Measurements from ENCODE around the gene ATL3. TPM values are rescaled to one million over a fixed set of nuclear protein-coding genes. Genes with fewer than 3 reads are reported as not detected.

The ATL3 gene
- total and polyA plus RNA-seq, 2 donors (not counting 1 experiment from before 2014, with no cell fraction given): 8.9 to 33.8 TPM

- H3K4me1 Mint-ChIP-seq: no peaks in the 10 kb centered on the region
- ChIA-PET CTCF (interaction anchor here (3.1 kb wide), 1 partner anchor 20 kb away, joined by 7 read pairs; no protein-coding TSS in a partner anchor), POLR2A (no interaction called here)
- DNase-seq (no peak), ATAC-seq (ENCODE audit: low read depth) (no peak)
- Histone ChIP-seq H3K27ac (ENCODE audit: low read length in 2 of 2) (no peak overlapping the region), H3K4me1 (ENCODE audit: control insufficient read depth in 2 of 2, insufficient read depth in 2 of 2, low read length in 2 of 2) (no peaks in the 10 kb centered on the region), H4K20me1 (ENCODE audit: control insufficient read depth, insufficient read depth, low read length, poor library complexity, severe bottlenecking) (no peaks in the 10 kb centered on the region), H2AFZ (ENCODE audit: insufficient read depth, low read depth, low read length, poor library complexity, severe bottlenecking) (no peak overlapping the region), H3K4me3 (ENCODE audit: control extremely low read depth in 1 of 5, extremely low read depth in 1 of 5, insufficient read depth in 1 of 5, low read depth in 2 of 5, low read length in 4 of 5) (no peak overlapping the region), H3K27me3 (replicated peaks in 1 of 4; ENCODE audit: control extremely low read depth in 1 of 4, control insufficient read depth in 3 of 4, insufficient read depth in 4 of 4, low read length in 3 of 4) (no peaks in the 10 kb centered on the region), H3K79me2 (ENCODE audit: control insufficient read depth, insufficient read depth, low read length) (peaks cover 3% of the 10 kb centered on the region), H3K9me3 (ENCODE audit: control extremely low read depth in 1 of 3, control insufficient read depth in 2 of 3, insufficient read depth in 1 of 3, low read length in 2 of 3) (no peaks in the 10 kb centered on the region), H3K36me3 (replicated peaks in 1 of 2; ENCODE audit: control extremely low read depth in 1 of 2, control insufficient read depth in 1 of 2, extremely low read depth in 1 of 2, insufficient read depth in 2 of 2, low read length in 1 of 2) (no peaks in the 10 kb centered on the region), H3K9ac (ENCODE audit: low read length) (no peak overlapping the region), H3K4me2 (replicated peaks; ENCODE audit: low read depth, low read length, poor library complexity, severe bottlenecking) (no peak overlapping the region)
- H3K27ac Mint-ChIP-seq: no peak overlapping the region
- TF ChIP-seq CTCF (IDR thresholded peaks at IDR 0.05) (no peak), EZH2 (IDR thresholded peaks at IDR 0.05; ENCODE audit: borderline replicate concordance, insufficient read depth, low read depth, low read length, poor library complexity, severe bottlenecking) (no peak)
- no peaks in the 10 kb centered on the region for H3K27me3 Mint-ChIP-seq
- no peaks in the 10 kb centered on the region for H3K9me3 Mint-ChIP-seq (ENCODE audit: insufficient read depth)
- no peak overlapping the region for H3K4me3 Mint-ChIP-seq
- intact Hi-C loops (cut with micrococcal nuclease): no loop called here
Measured at GRCh38 chr11:63716046-63716445, 44.9 kb upstream of the ATL3 start.

- no CpG with 5 or more reads among the region's 2 CpGs for WGBS (ENCODE audit: insufficient coverage)
- no peak for DNase-seq
- TF ChIP-seq EZH2 (IDR thresholded peaks at IDR 0.05; ENCODE audit: borderline replicate concordance, insufficient read depth, low read depth, low read length, poor library complexity, severe bottlenecking) (no peak), CTCF (IDR thresholded peaks at IDR 0.05) (no peak)
- no peaks in the 10 kb centered on the region for H3K4me1 Mint-ChIP-seq
- no peaks in the 10 kb centered on the region for H3K9me3 Mint-ChIP-seq (ENCODE audit: insufficient read depth)
- no peak overlapping the region for H3K4me3 Mint-ChIP-seq
- Histone ChIP-seq H3K79me2 (ENCODE audit: control insufficient read depth, insufficient read depth, low read length) (peaks cover 3% of the 10 kb centered on the region), H3K27me3 (replicated peaks in 1 of 4; ENCODE audit: control extremely low read depth in 1 of 4, control insufficient read depth in 3 of 4, insufficient read depth in 4 of 4, low read length in 3 of 4) (no peaks in the 10 kb centered on the region), H3K4me2 (replicated peaks; ENCODE audit: low read depth, low read length, poor library complexity, severe bottlenecking) (no peak overlapping the region), H3K9ac (ENCODE audit: low read length) (no peak overlapping the region), H4K20me1 (ENCODE audit: control insufficient read depth, insufficient read depth, low read length, poor library complexity, severe bottlenecking) (no peaks in the 10 kb centered on the region), H3K4me1 (ENCODE audit: control insufficient read depth in 2 of 2, insufficient read depth in 2 of 2, low read length in 2 of 2) (no peaks in the 10 kb centered on the region), H3K9me3 (ENCODE audit: control extremely low read depth in 1 of 3, control insufficient read depth in 2 of 3, insufficient read depth in 1 of 3, low read length in 2 of 3) (no peaks in the 10 kb centered on the region), H3K4me3 (ENCODE audit: control extremely low read depth in 1 of 5, extremely low read depth in 1 of 5, insufficient read depth in 1 of 5, low read depth in 2 of 5, low read length in 4 of 5) (no peak overlapping the region), H3K36me3 (replicated peaks in 1 of 2; ENCODE audit: control extremely low read depth in 1 of 2, control insufficient read depth in 1 of 2, extremely low read depth in 1 of 2, insufficient read depth in 2 of 2, low read length in 1 of 2) (no peaks in the 10 kb centered on the region), H2AFZ (ENCODE audit: insufficient read depth, low read depth, low read length, poor library complexity, severe bottlenecking) (no peak overlapping the region), H3K27ac (ENCODE audit: low read length in 2 of 2) (no peak overlapping the region)
- no peak for ATAC-seq (ENCODE audit: low read depth)
- ChIA-PET POLR2A (no interaction called here), CTCF (interaction anchor here (0.5 to 1.8 kb wide), 3 partner anchors 25 to 159 kb away, joined by 3 to 5 read pairs (median 3); no protein-coding TSS in a partner anchor)
- H3K27me3 Mint-ChIP-seq: no peaks in the 10 kb centered on the region
- intact Hi-C loops (cut with micrococcal nuclease): no loop called here
- H3K27ac Mint-ChIP-seq: no peak overlapping the region
Measured at GRCh38 chr11:63713766-63714165, 42.6 kb upstream of the ATL3 start.
